Measurements from ENCODE around the gene ITGA8. TPM values are rescaled to one million over a fixed set of nuclear protein-coding genes. Genes with fewer than 3 reads are reported as not detected.

The ITGA8 gene
- total RNA-seq, 1 donor from 2014 or later, result not detected

DNA sequence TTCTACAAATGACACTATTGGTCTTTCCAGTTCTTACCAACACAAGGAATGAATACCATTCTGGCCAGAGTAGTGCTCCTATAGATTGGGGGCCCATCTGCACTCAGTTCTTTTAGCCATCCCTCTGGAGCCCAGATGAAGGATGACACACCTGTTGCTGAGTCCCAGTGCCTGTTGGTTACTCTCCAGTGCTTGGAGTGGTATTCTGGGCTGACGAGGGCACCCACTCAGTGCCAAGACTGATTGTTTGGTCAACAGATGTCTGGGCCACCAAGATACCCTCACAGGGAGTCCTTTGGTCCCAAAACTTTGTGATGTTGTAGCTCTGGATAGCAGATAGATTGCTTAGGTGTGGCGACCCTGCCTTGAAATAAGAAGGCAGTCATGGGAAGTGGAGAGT is 23.7 kb upstream of the ITGA8 start:
- Mint-ChIP-seq H3K27me3 (no peaks in the 10 kb centered on the region), H3K4me1 (no peaks in the 10 kb centered on the region), H3K9me3 (no peaks in the 10 kb centered on the region), H3K36me3 (ENCODE audit: low read depth) (no peaks in the 10 kb centered on the region), H3K27ac (no peak overlapping the region), H3K4me3 (no peak overlapping the region)
- DNase-seq, result no peak
- intact Hi-C loops (cut with micrococcal nuclease), result no loop called here

- Mint-ChIP-seq H3K27me3 (no peaks in the 10 kb centered on the region), H3K9me3 (no peaks in the 10 kb centered on the region), H3K4me1 (no peaks in the 10 kb centered on the region), H3K36me3 (ENCODE audit: low read depth) (no peaks in the 10 kb centered on the region), H3K27ac (no peak overlapping the region), H3K4me3 (no peak overlapping the region)
- intact Hi-C loops (cut with micrococcal nuclease), result no loop called here
- DNase-seq, result no peak
Observed at GRCh38 chr10:15742836-15743235, 23.1 kb upstream of the ITGA8 start.

DNA sequence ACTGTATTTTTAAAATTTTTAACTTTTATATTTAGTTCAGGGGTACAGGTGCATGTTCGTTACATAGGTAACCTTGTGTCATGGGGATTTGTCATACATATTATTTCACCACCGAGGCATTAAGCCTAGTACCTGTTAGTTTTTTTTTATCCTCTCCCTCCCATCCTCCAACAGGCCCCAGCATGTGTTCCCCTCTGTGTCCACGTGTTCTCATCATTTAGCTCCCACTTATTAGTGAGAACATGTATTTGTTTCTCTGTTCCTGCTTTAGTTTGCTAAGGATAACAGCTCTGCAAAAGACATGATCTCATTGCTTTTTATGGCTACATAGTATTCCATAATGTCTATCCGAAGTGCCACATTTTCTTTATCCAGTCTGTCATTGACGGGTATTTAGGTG is 22.4 kb upstream of the ITGA8 start:
- Mint-ChIP-seq H3K27ac (no peak overlapping the region), H3K9me3 (no peaks in the 10 kb centered on the region), H3K4me3 (no peak overlapping the region), H3K27me3 (no peaks in the 10 kb centered on the region), H3K36me3 (ENCODE audit: low read depth) (no peaks in the 10 kb centered on the region), H3K4me1 (no peaks in the 10 kb centered on the region)
- DNase-seq, result no peak
- intact Hi-C loops (cut with micrococcal nuclease), result no loop called here

GRCh38 chr10:15741581-15741980 is 21.9 kb upstream of the ITGA8 start:
- Mint-ChIP-seq H3K4me1 (no peaks in the 10 kb centered on the region), H3K36me3 (ENCODE audit: low read depth) (no peaks in the 10 kb centered on the region), H3K27me3 (no peaks in the 10 kb centered on the region), H3K4me3 (no peak overlapping the region), H3K27ac (no peak overlapping the region), H3K9me3 (no peaks in the 10 kb centered on the region)
- no peak for DNase-seq
- intact Hi-C loops (cut with micrococcal nuclease), result no loop called here

DNA sequence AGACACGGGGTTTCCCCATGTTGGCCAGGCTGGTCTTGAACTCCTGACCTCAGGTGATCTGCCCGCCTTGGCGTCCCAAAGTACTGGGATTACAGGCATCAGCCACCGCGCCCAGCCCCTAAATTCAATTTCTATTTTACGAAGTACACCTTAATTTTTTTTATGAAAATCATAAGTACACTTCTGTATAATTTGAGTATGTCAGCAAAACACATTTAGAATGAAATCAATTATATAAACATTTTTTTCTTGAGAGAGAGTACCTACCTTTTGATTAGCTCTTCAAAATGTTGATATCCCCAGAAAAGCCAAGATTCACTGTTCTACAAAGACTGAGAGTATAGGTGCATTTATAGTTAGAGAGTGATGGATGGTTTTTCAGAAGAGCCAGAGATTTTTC is 20.5 kb upstream of the ITGA8 start:
- Mint-ChIP-seq H3K4me1 (no peaks in the 10 kb centered on the region), H3K27me3 (no peaks in the 10 kb centered on the region), H3K27ac (no peak overlapping the region), H3K9me3 (no peaks in the 10 kb centered on the region), H3K4me3 (no peak overlapping the region), H3K36me3 (ENCODE audit: low read depth) (no peaks in the 10 kb centered on the region)
- DNase-seq, result no peak
- intact Hi-C loops (cut with micrococcal nuclease), result no loop called here

DNA sequence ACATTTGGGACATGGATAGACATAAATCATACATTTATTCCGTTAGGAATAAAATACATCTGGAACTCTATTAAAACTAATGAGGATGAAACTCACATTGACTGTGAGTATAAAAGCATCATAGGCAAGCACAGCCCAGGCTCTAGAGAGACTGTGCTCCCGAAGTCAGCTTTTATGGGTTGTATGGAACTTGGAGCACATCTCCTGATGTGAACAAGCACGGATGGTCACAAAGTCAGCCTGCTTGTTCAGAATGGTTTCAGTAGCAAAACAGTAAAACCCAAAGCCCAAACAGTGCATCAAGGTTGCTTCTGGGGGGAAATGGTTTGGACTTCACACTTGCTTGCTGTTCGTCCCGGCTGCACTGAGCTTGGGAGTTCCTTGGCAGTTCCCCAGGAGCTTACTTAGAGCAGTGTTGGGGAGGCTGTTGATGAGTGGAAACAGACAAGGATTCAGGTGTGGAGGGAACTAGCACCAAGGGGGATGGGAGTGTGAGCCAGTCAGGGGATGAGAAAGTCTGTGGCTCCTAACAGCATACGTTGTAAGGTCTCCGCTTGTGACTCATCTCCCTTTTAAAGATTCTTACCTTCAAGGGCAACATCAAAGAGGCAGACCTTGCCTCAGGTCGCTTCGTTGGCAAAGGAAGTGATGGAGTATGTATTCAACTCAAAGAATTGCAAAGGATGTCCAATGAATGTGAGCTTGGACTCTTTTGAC is 19.7 kb upstream of the ITGA8 start:
- intact Hi-C loops (cut with micrococcal nuclease), result no loop called here
- no peak overlapping the region for H3K27ac Mint-ChIP-seq
- no peaks in the 10 kb centered on the region for H3K27me3 Mint-ChIP-seq
- no peaks in the 10 kb centered on the region for H3K9me3 Mint-ChIP-seq
- H3K4me3 Mint-ChIP-seq, result no peak overlapping the region
- H3K4me1 Mint-ChIP-seq, result no peaks in the 10 kb centered on the region
- H3K36me3 Mint-ChIP-seq (ENCODE audit: low read depth), result no peaks in the 10 kb centered on the region
- no peak for DNase-seq

- Mint-ChIP-seq H3K4me3 (no peak overlapping the region), H3K27ac (no peak overlapping the region), H3K27me3 (peaks cover 2% of the 10 kb centered on the region), H3K4me1 (no peaks in the 10 kb centered on the region), H3K9me3 (no peaks in the 10 kb centered on the region), H3K36me3 (ENCODE audit: low read depth) (no peaks in the 10 kb centered on the region)
- DNase-seq, result no peak
- intact Hi-C loops (cut with micrococcal nuclease), result no loop called here
Observed at GRCh38 chr10:15738270-15738925, 18.7 kb upstream of the ITGA8 start.

DNA sequence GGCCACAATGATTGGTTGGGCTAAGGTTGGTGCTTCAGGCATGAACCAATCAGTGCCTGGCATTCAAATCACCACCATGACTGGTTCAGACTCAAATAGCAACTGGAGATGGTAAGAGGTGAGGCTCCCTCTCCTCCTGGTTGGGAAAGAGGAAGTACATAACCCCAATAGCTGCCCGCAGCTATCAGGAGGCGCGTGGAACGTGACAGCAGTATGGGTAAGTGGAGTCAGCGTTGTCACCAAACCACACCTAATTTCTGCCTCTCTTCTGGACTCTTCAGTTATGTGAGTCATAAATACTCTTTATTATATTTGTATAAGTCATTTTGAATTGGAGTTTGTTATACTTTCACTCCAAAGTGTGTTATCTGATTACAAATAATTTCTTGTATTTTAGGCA is 17.9 kb upstream of the ITGA8 start:
- intact Hi-C loops (cut with micrococcal nuclease), result no loop called here
- Mint-ChIP-seq H3K27me3 (peaks cover 2% of the 10 kb centered on the region), H3K27ac (no peak overlapping the region), H3K9me3 (no peaks in the 10 kb centered on the region), H3K4me1 (no peaks in the 10 kb centered on the region), H3K4me3 (no peak overlapping the region), H3K36me3 (ENCODE audit: low read depth) (no peaks in the 10 kb centered on the region)
- no peak for DNase-seq

DNA sequence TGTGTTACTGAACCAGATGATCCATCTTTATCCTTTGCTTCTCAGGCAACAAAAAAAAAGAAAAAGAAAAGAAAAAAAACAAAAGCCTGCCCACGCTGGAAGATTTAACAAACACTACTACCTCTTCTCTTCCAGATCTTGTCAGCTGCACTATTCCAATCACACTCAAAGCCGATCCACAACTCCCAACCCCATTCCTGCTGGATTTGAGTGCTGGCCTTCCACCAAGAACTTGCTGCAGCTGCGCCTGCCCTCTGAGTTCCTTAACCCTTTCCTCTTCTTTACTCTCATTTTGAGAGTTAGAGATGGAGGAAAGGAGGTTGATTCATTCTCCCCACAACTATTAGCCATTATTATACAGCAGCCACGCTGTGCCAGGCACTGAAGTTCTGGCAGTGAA is 16.0 kb upstream of the ITGA8 start:
- Mint-ChIP-seq H3K36me3 (ENCODE audit: low read depth) (no peaks in the 10 kb centered on the region), H3K9me3 (no peaks in the 10 kb centered on the region), H3K27me3 (peaks cover 12% of the 10 kb centered on the region), H3K4me3 (no peak overlapping the region), H3K4me1 (no peaks in the 10 kb centered on the region), H3K27ac (no peak overlapping the region)
- DNase-seq, result no peak
- intact Hi-C loops (cut with micrococcal nuclease), result no loop called here

- H3K4me1 Mint-ChIP-seq, result no peaks in the 10 kb centered on the region
- H3K9me3 Mint-ChIP-seq, result no peaks in the 10 kb centered on the region
- H3K36me3 Mint-ChIP-seq (ENCODE audit: low read depth), result no peaks in the 10 kb centered on the region
- no peak overlapping the region for H3K27ac Mint-ChIP-seq
- peaks cover 16% of the 10 kb centered on the region for H3K27me3 Mint-ChIP-seq
- intact Hi-C loops (cut with micrococcal nuclease), result no loop called here
- DNase-seq, result no peak
- no peak overlapping the region for H3K4me3 Mint-ChIP-seq
Observed at GRCh38 chr10:15730341-15730740, 10.6 kb upstream of the ITGA8 start.

- H3K4me1 Mint-ChIP-seq, result no peaks in the 10 kb centered on the region
- DNase-seq, result no peak
- no peak overlapping the region for H3K4me3 Mint-ChIP-seq
- intact Hi-C loops (cut with micrococcal nuclease), result loop anchor here (5.0 kb wide), 1 partner anchor 298 kb away; no protein-coding TSS in a partner anchor
- H3K27me3 Mint-ChIP-seq, result peaks cover 17% of the 10 kb centered on the region
- no peak overlapping the region for H3K27ac Mint-ChIP-seq
- H3K36me3 Mint-ChIP-seq (ENCODE audit: low read depth), result no peaks in the 10 kb centered on the region
- no peaks in the 10 kb centered on the region for H3K9me3 Mint-ChIP-seq
Observed at GRCh38 chr10:15729890-15730289, 10.2 kb upstream of the ITGA8 start.

DNA sequence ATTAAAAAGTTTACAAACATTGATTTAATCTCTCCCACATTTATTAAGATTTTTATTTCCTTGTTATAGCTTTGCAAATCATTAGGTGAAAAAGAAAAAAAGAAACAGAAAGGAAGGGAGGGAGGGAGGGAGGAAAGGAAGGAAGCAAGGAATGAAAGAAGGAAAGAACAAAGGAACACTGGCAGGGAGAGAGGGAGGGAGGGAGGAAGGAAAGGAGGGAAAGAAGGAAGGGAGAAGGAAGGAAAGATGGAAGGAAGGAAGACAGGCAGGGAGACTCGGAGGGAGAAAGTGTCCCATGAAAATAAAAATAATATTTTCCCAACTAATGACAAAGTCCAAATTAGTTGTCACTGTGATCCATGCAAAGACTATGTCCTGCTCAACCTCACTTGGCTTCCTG is 6.3 kb upstream of the ITGA8 start:
- intact Hi-C loops (cut with micrococcal nuclease), result loop anchor here (5.0 kb wide), 1 partner anchor 294 kb away; no protein-coding TSS in a partner anchor
- Mint-ChIP-seq H3K36me3 (ENCODE audit: low read depth) (no peaks in the 10 kb centered on the region), H3K27ac (no peak overlapping the region), H3K4me1 (no peaks in the 10 kb centered on the region), H3K9me3 (no peaks in the 10 kb centered on the region), H3K27me3 (peaks cover 18% of the 10 kb centered on the region), H3K4me3 (no peak overlapping the region)
- DNase-seq, result no peak

GRCh38 chr10:15725603-15726002 is 5.9 kb upstream of the ITGA8 start:
- no peaks in the 10 kb centered on the region for H3K4me1 Mint-ChIP-seq
- intact Hi-C loops (cut with micrococcal nuclease), result loop anchor here (5.0 kb wide), 1 partner anchor 293 kb away; no protein-coding TSS in a partner anchor
- H3K4me3 Mint-ChIP-seq, result no peak overlapping the region
- DNase-seq, result no peak
- H3K27ac Mint-ChIP-seq, result no peak overlapping the region
- no peaks in the 10 kb centered on the region for H3K36me3 Mint-ChIP-seq (ENCODE audit: low read depth)
- no peaks in the 10 kb centered on the region for H3K9me3 Mint-ChIP-seq
- peaks cover 19% of the 10 kb centered on the region for H3K27me3 Mint-ChIP-seq

- DNase-seq, result no peak
- H3K27me3 Mint-ChIP-seq, result peaks cover 25% of the 10 kb centered on the region
- no peaks in the 10 kb centered on the region for H3K9me3 Mint-ChIP-seq
- H3K4me1 Mint-ChIP-seq, result no peaks in the 10 kb centered on the region
- H3K4me3 Mint-ChIP-seq, result no peak overlapping the region
- H3K36me3 Mint-ChIP-seq (ENCODE audit: low read depth), result no peaks in the 10 kb centered on the region
- intact Hi-C loops (cut with micrococcal nuclease), result loop anchor here (5.0 kb wide), 1 partner anchor 292 kb away; no protein-coding TSS in a partner anchor
- no peak overlapping the region for H3K27ac Mint-ChIP-seq
Observed at GRCh38 chr10:15724683-15725082, 5.0 kb upstream of the ITGA8 start.
